ENCODE results near the gene CHD5. TPM values are rescaled to one million over a fixed set of nuclear protein-coding genes. Genes with fewer than 3 reads are reported as not detected.

Gene CHD5
- total RNA-seq, 1 experiment from 2014 or later, result 6.1 TPM

- no peak for ATAC-seq
- Histone ChIP-seq H3K4me2 (ENCODE audit: low read length) (no peak overlapping the region), H3K27ac (ENCODE audit: low read depth, low read length) (no peak overlapping the region), H3K4me1 (ENCODE audit: control insufficient read depth in 1 of 2, insufficient read depth in 2 of 2, low read length in 2 of 2) (peaks cover 6 to 12% of the 10 kb centered on the region in 2 experiments; a peak in 3 of 4 replicates), H2AFZ (ENCODE audit: low read depth, low read length, poor library complexity, severe bottlenecking) (no peak overlapping the region), H3K36me3 (ENCODE audit: control insufficient read depth in 1 of 2, insufficient read depth in 2 of 2, low read length in 2 of 2) (no peaks in the 10 kb centered on the region), H3K4me3 (replicated peaks in 1 of 2; ENCODE audit: low read depth in 1 of 2, low read length in 2 of 2) (no peak overlapping the region), H3K79me2 (ENCODE audit: insufficient read depth, low read length) (no peaks in the 10 kb centered on the region), H3K9ac (ENCODE audit: low read length) (no peak overlapping the region), H3K27me3 (ENCODE audit: insufficient read depth, low read length) (no peaks in the 10 kb centered on the region), H3K9me2 (ENCODE audit: insufficient read depth) (no peaks in the 10 kb centered on the region), H3K9me3 (ENCODE audit: control insufficient read depth in 1 of 2, insufficient read depth in 1 of 2, low read depth in 1 of 2, low read length in 2 of 2) (no peaks in the 10 kb centered on the region), H4K20me1 (ENCODE audit: insufficient read depth) (no peaks in the 10 kb centered on the region)
- TF ChIP-seq MAX (IDR thresholded peaks at IDR 0.05) (no peak), CBX3 (IDR thresholded peaks at IDR 0.05; ENCODE audit: low read depth) (no peak), ATF3 (IDR thresholded peaks at IDR 0.05) (no peak), EZH2 (IDR thresholded peaks at IDR 0.05) (no peak), CTCF (IDR thresholded peaks at IDR 0.05 in 2 of 3, conservative IDR thresholded peaks at IDR 0.05 in 1 of 3; ENCODE audit: borderline replicate concordance in 1 of 3, insufficient read depth in 1 of 3, low read depth in 2 of 3, low read length in 2 of 3) (no peak), YY1 (IDR thresholded peaks at IDR 0.05; ENCODE audit: extremely low read depth, insufficient replicate concordance, low read depth, low read length) (no peak), EZH2phosphoT487 (IDR thresholded peaks at IDR 0.05; ENCODE audit: borderline replicate concordance) (no peak), ELF1 (IDR thresholded peaks at IDR 0.05; ENCODE audit: borderline replicate concordance, low read depth) (no peak), RAD21 (IDR thresholded peaks at IDR 0.05; ENCODE audit: low read depth) (no peak), FOSL1 (IDR thresholded peaks at IDR 0.05; ENCODE audit: low read depth) (no peak)
- TF ChIP-seq, protein P1, sequence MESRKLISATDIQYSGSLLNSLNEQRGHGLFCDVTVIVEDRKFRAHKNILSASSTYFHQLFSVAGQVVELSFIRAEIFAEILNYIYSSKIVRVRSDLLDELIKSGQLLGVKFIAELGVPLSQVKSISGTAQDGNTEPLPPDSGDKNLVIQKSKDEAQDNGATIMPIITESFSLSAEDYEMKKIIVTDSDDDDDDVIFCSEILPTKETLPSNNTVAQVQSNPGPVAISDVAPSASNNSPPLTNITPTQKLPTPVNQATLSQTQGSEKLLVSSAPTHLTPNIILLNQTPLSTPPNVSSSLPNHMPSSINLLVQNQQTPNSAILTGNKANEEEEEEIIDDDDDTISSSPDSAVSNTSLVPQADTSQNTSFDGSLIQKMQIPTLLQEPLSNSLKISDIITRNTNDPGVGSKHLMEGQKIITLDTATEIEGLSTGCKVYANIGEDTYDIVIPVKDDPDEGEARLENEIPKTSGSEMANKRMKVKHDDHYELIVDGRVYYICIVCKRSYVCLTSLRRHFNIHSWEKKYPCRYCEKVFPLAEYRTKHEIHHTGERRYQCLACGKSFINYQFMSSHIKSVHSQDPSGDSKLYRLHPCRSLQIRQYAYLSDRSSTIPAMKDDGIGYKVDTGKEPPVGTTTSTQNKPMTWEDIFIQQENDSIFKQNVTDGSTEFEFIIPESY (IDR thresholded peaks at IDR 0.05; ENCODE audit: extremely low read depth, insufficient replicate concordance, low read length), result no peak
- RAD21 ChIA-PET (ENCODE audit: low non-redundant PET in 1 of 2, low total read pairs in 2 of 2, uncharacterized antibody in 2 of 2, unreplicated experiment in 2 of 2), result no interaction called here
- POLR2A ChIA-PET, result no interaction called here
- intact Hi-C loops (cut with micrococcal nuclease), result no loop called here
- CTCF ChIA-PET, result no interaction called here
- DNase-seq (ENCODE audit: low read depth, low spot score), result no peak
- no TSS peak for BruUV-seq (replicated peaks)
These were observed 2.3 kb downstream of the CHD5 start for GRCh38 chr1:6177681-6178380.
